Common myeloid progenitor, CD34-positive (primary cell): ENCODE measurements around the gene CAVIN2.

Source experiments
- CTCF ChIA-PET: fragments of 350-600 bp; sonication (Branson Sonifier 250); formaldehyde crosslinking; loops from one replicate; lab custom pipeline; 2021; ENCODE audit warnings: antibody characterized with exemption; lab: Charles Lee
- POLR2A ChIA-PET: fragments of 350-600 bp; sonication (Branson Sonifier 250); formaldehyde crosslinking; loops from one replicate; lab custom pipeline; 2021; ENCODE audit warnings: antibody characterized with exemption; lab: Charles Lee
- DNase-seq, 3 donors: peaks; one replicate each; pipeline versions ENCODE4 v3.0.0 to v3.0.0-alpha.2; 2013
- H3K27ac ChIP-seq, 2 experiments: 1 replicate in 1 of 2; 2 replicates in 1 of 2; pipeline ENCODE4 v1.7.0; 2013; ENCODE audit warnings: inconsistent platforms in 2 of 2, low read length in 2 of 2, mild to moderate bottlenecking in 2 of 2, low read depth in 1 of 2, moderate library complexity in 1 of 2; ENCODE audit not compliant: severe bottlenecking in 2 of 2, insufficient read depth in 1 of 2, poor library complexity in 1 of 2
- H3K27me3 ChIP-seq, 5 experiments: replicated peaks in 2 of 5; 1 replicate in 3 of 5; 2 replicates in 2 of 5; pipeline versions ENCODE4 v1.6.1 to v1.7.0; 2013; ENCODE audit warnings: low read length in 4 of 5, mild to moderate bottlenecking in 2 of 5, moderate library complexity in 2 of 5, inconsistent platforms in 1 of 5; ENCODE audit not compliant: insufficient read depth in 5 of 5, control insufficient read depth in 4 of 5
- H3K36me3 ChIP-seq, 4 experiments: 1 replicate in 2 of 4; 2 replicates in 2 of 4; pipeline versions ENCODE4 v1.6.1 to v1.7.0; 2013; ENCODE audit warnings: low read length in 3 of 4, control low read depth in 1 of 4, mild to moderate bottlenecking in 1 of 4; ENCODE audit not compliant: control insufficient read depth in 4 of 4, insufficient read depth in 4 of 4
- H3K4me1 ChIP-seq, 4 experiments: 1 replicate in 3 of 4; 2 replicates in 1 of 4; pipeline versions ENCODE4 v1.6.1 to v1.7.1; 2013; ENCODE audit warnings: low read length in 3 of 4, mild to moderate bottlenecking in 3 of 4, control low read depth in 1 of 4, inconsistent platforms in 1 of 4, moderate library complexity in 1 of 4; ENCODE audit not compliant: control insufficient read depth in 4 of 4, insufficient read depth in 4 of 4; ENCODE audit errors: control extremely low read depth in 1 of 4
- H3K4me3 ChIP-seq, 7 experiments: 1 replicate in 4 of 7; 2 replicates in 3 of 7; pipeline versions ENCODE4 v1.5.1 to v1.7.0; 2013; ENCODE audit warnings: mild to moderate bottlenecking in 7 of 7, low read length in 6 of 7, moderate library complexity in 6 of 7, inconsistent platforms in 2 of 7, low read depth in 2 of 7, control low read depth in 1 of 7; ENCODE audit not compliant: insufficient read depth in 4 of 7, control insufficient read depth in 1 of 7; ENCODE audit errors: extremely low read depth in 1 of 7
- H3K9me3 ChIP-seq, 5 experiments: 1 replicate in 4 of 5; 2 replicates in 1 of 5; pipeline versions ENCODE4 v1.6.1 to v1.7.1; 2013; ENCODE audit warnings: low read length in 4 of 5, mild to moderate bottlenecking in 2 of 5, inconsistent platforms in 1 of 5, low read depth in 1 of 5, moderate library complexity in 1 of 5; ENCODE audit not compliant: control insufficient read depth in 4 of 5, insufficient read depth in 2 of 5; ENCODE audit errors: control extremely low read depth in 1 of 5
- WGBS: methylation state at CpG from one replicate; pipeline ENCODE4 v1.1.5; 2013; ENCODE audit not compliant: insufficient coverage; 5-methylcytosine and 5-hydroxymethylcytosine counted together

CAVIN2 gene

DNA sequence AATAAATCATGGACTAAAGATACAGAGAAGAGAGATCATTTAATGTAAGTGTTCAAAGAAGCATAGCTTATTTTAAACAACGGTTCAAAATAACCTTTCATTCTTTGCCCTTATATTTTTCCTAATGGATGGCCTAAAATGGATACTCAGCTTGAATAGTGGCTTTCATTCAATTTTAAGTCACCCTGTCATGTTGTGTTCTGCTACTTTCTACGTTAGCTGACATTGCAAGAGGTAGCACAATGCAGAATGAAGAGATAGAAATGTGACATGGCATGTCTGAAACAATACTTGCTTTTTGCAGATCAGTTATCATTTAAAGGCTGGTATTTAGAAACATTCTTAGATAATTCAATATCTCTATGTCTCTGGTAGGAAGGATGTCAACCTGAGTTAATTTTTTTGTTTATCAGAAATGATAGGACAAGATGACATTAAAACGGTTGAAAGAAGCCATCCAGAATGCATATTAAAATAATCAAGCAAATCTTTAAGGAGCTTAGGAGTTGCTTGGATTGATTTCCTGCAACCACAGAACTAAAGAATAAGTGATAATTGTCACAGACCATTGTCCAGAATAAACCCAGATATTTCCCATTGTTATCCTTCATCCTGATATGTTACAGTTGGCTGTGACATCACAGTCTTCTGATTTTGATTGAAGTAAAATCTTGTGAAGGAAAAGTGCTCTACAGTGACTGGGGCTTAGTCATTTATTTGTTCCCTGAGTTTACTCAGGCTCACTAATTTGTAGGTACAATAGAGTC, 41.7 kb upstream of the CAVIN2 start:
- no peak overlapping the region for H3K4me3 ChIP-seq
- H3K4me1 ChIP-seq, result no peaks in the 10 kb centered on the region
- ChIA-PET CTCF (interaction anchor here (1.0 to 1.6 kb wide), 3 partner anchors 10 to 76 kb away, joined by 3 to 4 read pairs (median 3); no protein-coding TSS in a partner anchor), POLR2A (no interaction called here)
- no peak for DNase-seq
- no peaks in the 10 kb centered on the region for H3K27me3 ChIP-seq
- no CpG with 5 or more reads among the region's 3 CpGs for WGBS
- H3K9me3 ChIP-seq, result peaks cover 0 to 2% (median 0%) of the 10 kb centered on the region in 5 experiments
- no peaks in the 10 kb centered on the region for H3K36me3 ChIP-seq
- no peak overlapping the region for H3K27ac ChIP-seq

DNA sequence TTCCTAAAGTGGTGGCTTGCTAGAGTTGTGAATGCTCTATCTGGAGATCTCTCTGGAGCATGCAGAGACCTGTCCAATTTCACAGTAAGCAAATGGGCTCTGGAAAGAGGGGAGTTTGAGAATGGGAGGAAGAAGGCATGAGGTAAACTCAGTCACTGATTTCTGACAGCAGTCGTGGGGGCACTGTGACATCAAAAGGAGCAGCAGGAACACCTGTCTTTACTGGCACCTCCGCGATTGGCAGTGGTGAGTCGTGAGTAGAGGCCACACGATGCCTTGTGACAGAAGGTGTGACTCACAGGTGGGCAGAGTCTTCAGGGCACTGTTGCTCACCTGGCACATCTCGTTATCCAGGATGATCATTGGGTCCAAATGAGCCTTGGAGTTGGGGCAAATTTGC, 38.8 kb upstream of the CAVIN2 start:
- H3K36me3 ChIP-seq, result no peaks in the 10 kb centered on the region
- no peak overlapping the region for H3K27ac ChIP-seq
- 91% methylated on average over 5 of the region's 6 CpGs for WGBS
- no peak overlapping the region for H3K4me3 ChIP-seq
- H3K4me1 ChIP-seq, result no peaks in the 10 kb centered on the region
- ChIA-PET POLR2A (no interaction called here), CTCF (no interaction called here)
- no peak for DNase-seq
- no peaks in the 10 kb centered on the region for H3K27me3 ChIP-seq
- peaks cover 0 to 5% (median 0%) of the 10 kb centered on the region in 5 experiments for H3K9me3 ChIP-seq

DNA sequence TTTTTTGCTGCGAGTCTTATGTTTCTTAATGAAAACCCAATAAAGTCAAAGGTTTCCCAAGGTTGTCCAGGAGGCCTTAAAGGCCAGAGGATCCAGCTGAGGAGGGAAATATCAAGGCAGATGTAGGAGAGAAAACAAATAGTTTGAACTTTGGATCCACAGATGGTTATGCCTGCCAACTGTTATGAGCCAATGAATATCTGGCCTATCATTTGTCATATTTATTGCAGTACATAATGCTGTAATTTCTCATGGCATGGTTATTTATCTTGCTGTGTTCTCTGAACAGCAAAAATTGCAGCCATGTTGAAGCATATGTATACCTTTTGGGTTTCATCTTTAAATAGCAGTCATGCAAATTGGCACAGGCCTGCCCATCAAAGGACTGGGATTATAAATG, 38.2 kb upstream of the CAVIN2 start:
- no peaks in the 10 kb centered on the region for H3K36me3 ChIP-seq
- no peak for DNase-seq
- CTCF ChIA-PET, result no interaction called here
- H3K9me3 ChIP-seq, result peaks cover 0 to 5% (median 0%) of the 10 kb centered on the region in 5 experiments
- WGBS, result no CpG with 5 or more reads among the region's 1 CpG
- H3K27me3 ChIP-seq, result no peaks in the 10 kb centered on the region
- H3K27ac ChIP-seq, result no peak overlapping the region
- H3K4me1 ChIP-seq, result no peaks in the 10 kb centered on the region
- no peak overlapping the region for H3K4me3 ChIP-seq
- POLR2A ChIA-PET, result no interaction called here

- DNase-seq, result no peak
- H3K27me3 ChIP-seq, result no peaks in the 10 kb centered on the region
- POLR2A ChIA-PET, result no interaction called here
- CTCF ChIA-PET, result no interaction called here
- WGBS, result 99% methylated on average over 29 of the region's 34 CpGs
- no peak overlapping the region for H3K4me3 ChIP-seq
- H3K36me3 ChIP-seq, result no peaks in the 10 kb centered on the region
- peaks cover 0 to 5% (median 0%) of the 10 kb centered on the region in 5 experiments for H3K9me3 ChIP-seq
- H3K4me1 ChIP-seq, result no peaks in the 10 kb centered on the region
- H3K27ac ChIP-seq, result no peak overlapping the region
Measured at GRCh38 chr2:191881982-191882816, 35.3 kb upstream of the CAVIN2 start.

- POLR2A ChIA-PET, result no interaction called here
- H3K36me3 ChIP-seq, result no peaks in the 10 kb centered on the region
- CTCF ChIA-PET, result interaction anchor here (1.3 kb wide), 1 partner anchor 10 kb away, joined by 3 read pairs; no protein-coding TSS in a partner anchor
- no peak overlapping the region for H3K4me3 ChIP-seq
- 100% methylated on average over 1 of the region's 2 CpGs for WGBS
- no peak overlapping the region for H3K27ac ChIP-seq
- DNase-seq, result no peak
- H3K4me1 ChIP-seq, result no peaks in the 10 kb centered on the region
- peaks cover 0 to 5% (median 0%) of the 10 kb centered on the region in 5 experiments for H3K9me3 ChIP-seq
- no peaks in the 10 kb centered on the region for H3K27me3 ChIP-seq
Measured at GRCh38 chr2:191878548-191879279, 31.8 kb upstream of the CAVIN2 start.

- no peak for DNase-seq
- no peak overlapping the region for H3K27ac ChIP-seq
- H3K9me3 ChIP-seq, result peaks cover 0 to 5% (median 0%) of the 10 kb centered on the region in 5 experiments
- CTCF ChIA-PET, result interaction anchor here (1.3 kb wide), 1 partner anchor 10 kb away, joined by 3 read pairs; no protein-coding TSS in a partner anchor
- H3K36me3 ChIP-seq, result no peaks in the 10 kb centered on the region
- POLR2A ChIA-PET, result no interaction called here
- H3K4me3 ChIP-seq, result no peak overlapping the region
- no peaks in the 10 kb centered on the region for H3K4me1 ChIP-seq
- no CpG with 5 or more reads among the region's 4 CpGs for WGBS
- H3K27me3 ChIP-seq, result no peaks in the 10 kb centered on the region
Measured at GRCh38 chr2:191877875-191878274, 31.0 kb upstream of the CAVIN2 start.
